Activated T-cell treated with anti-CD3 and anti-CD28 coated beads, Interleukin-2, amount 50 U/mL, for 4 hours (primary cell): Measurements from ENCODE around the gene CYGB. TPM values are rescaled to one million over a fixed set of nuclear protein-coding genes. Genes with fewer than 3 reads are reported as not detected.

ENCODE experiments used
- total RNA-seq, 3 donors: library from RNA; stranded (reverse); gene quantifications; one replicate each; pipeline ENCODE4 v1.2.1, GENCODE V29; 2021

Gene CYGB
- total RNA-seq, 3 donors from 2014 or later = not detected

Other genes starting within 250 kb of the CYGB start
- 1 to 10 TPM; 1.1 to 2.1 (median 1.2) TPM for gene QRICH2, start 229.4 kb downstream of the CYGB start, total RNA-seq
- gene PRPSAP1, start 183.8 kb downstream of the CYGB start, total RNA-seq = 10 to 100 TPM; 28.1 to 32.3 (median 31.8) TPM
- 10 to 100 TPM; 16.9 to 22.2 (median 17.4) TPM for gene SPHK1, start 153.1 kb downstream of the CYGB start, total RNA-seq
- 10 to 100 TPM; 43.2 to 45.1 (median 45.0) TPM for gene UBE2O, start 84.6 kb downstream of the CYGB start, total RNA-seq
- gene AANAT, start 70.1 kb downstream of the CYGB start, total RNA-seq = not detected
- gene RHBDF2, start 36.3 kb downstream of the CYGB start, total RNA-seq = 10 to 100 TPM; 29.5 to 37.0 (median 34.3) TPM
- gene PRCD, start 2.3 kb upstream of the CYGB start, total RNA-seq = not detected
- gene ST6GALNAC2, start 48.2 kb upstream of the CYGB start, total RNA-seq = not detected
- 1 to 10 TPM in 1 of 3 donors, under 1 TPM in 2; 0.57 to 1.1 (median 0.63) TPM for gene ST6GALNAC1, start 106.0 kb upstream of the CYGB start, total RNA-seq
- gene MXRA7, start 173.3 kb upstream of the CYGB start, total RNA-seq = 1 to 10 TPM; 2.0 to 2.3 (median 2.0) TPM
- 10 to 100 TPM; 67.3 to 73.2 (median 68.7) TPM for gene JMJD6, start 188.9 kb upstream of the CYGB start, total RNA-seq
- 10 to 100 TPM; 31.4 to 34.4 (median 31.5) TPM for gene METTL23, start 189.1 kb upstream of the CYGB start, total RNA-seq
- gene SRSF2, start 199.6 kb upstream of the CYGB start, total RNA-seq = 100 to 1,000 TPM; 845 to 927 (median 920) TPM
- 10 to 100 TPM; 14.6 to 16.6 (median 15.1) TPM for gene MFSD11, start 200.4 kb upstream of the CYGB start, total RNA-seq